ENCODE data around the gene SAMD8. TPM values are rescaled to one million over a fixed set of nuclear protein-coding genes. Genes with fewer than 3 reads are reported as not detected.

The SAMD8 gene
- total RNA-seq, 1 donor from 2014 or later = 35.4 TPM

DNA sequence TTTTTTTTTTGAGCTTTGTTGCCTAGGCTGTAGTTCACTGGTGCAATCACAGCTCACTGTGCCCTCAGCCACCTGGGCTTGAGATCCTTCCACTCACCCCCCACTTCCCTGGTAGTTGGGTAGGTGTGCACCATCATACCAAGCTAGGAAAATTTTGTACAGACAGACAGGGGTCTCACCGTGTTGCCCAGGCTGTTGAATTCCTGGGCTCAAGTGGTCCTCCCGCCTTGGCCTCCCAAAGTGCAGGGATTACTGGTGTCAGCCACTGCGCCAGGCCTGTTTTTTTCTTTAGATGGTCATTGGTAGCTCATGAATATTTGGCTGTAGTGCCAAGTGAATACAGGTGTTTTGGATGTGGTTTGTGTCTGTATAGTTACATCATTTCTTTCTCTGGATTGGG is 116.8 kb downstream of the SAMD8 start:
- Histone ChIP-seq H3K36me3 (ENCODE audit: insufficient read depth, low read length) (peaks cover 48% of the 10 kb centered on the region), H3K9ac (ENCODE audit: low read length) (no peak overlapping the region), H4K20me1 (ENCODE audit: insufficient read depth, low read length) (peaks cover 89% of the 10 kb centered on the region), H3K27ac (ENCODE audit: low read depth, low read length) (no peak overlapping the region), H3K4me1 (ENCODE audit: insufficient read depth, low read length) (peaks cover 42% of the 10 kb centered on the region), H3K4me2 (ENCODE audit: low read length) (no peak overlapping the region), H3K27me3 (ENCODE audit: insufficient read depth, low read length) (no peaks in the 10 kb centered on the region), H3K79me2 (ENCODE audit: insufficient read depth, low read length) (peaks cover 66% of the 10 kb centered on the region), H2AFZ (ENCODE audit: low read depth, low read length) (no peak overlapping the region), H3K9me3 (ENCODE audit: insufficient read depth, low read depth, low read length) (no peaks in the 10 kb centered on the region), H3K4me3 (ENCODE audit: insufficient read depth, low read depth, low read length) (no peak overlapping the region)
- Mint-ChIP-seq H3K4me3 (ENCODE audit: unreplicated experiment) (no peak overlapping the region), H3K27me3 (ENCODE audit: low read depth, unreplicated experiment) (no peaks in the 10 kb centered on the region), H3K36me3 (ENCODE audit: low read depth, unreplicated experiment) (peaks cover 26% of the 10 kb centered on the region), H3K4me1 (ENCODE audit: low read depth, unreplicated experiment) (peaks cover 72% of the 10 kb centered on the region), H3K27ac (ENCODE audit: unreplicated experiment) (peak overlapping the region; percentile 80), H3K9me3 (ENCODE audit: unreplicated experiment) (no peaks in the 10 kb centered on the region)
- FAIRE-seq = no peak
- no peak for DNase-seq (ENCODE audit: low read depth)
- TF ChIP-seq CTCF (IDR thresholded peaks at IDR 0.05; ENCODE audit: insufficient read depth, low read depth, low read length) = no peak
- no peak for TF ChIP-seq EZH2 (IDR thresholded peaks at IDR 0.05; ENCODE audit: insufficient read depth, low read length)

DNA sequence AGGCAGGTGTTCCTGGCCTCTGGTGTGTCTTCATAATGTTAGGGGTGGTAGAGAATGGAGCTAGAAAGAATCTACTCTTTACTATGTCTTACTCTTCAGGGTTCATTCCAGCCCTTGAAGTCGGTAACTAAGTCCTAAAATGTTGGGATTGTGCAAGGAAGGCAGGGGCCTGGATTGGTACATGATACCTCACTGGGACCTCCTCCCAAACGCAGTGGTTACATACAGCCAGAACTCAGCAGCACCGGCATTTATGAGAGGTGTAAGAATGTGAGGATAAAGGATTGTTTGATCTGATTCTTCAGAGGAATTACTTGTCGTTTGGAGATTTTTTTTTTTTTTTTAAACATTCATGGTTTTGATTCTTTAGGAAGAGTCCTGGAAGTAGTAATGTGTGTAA is 117.4 kb downstream of the SAMD8 start:
- Mint-ChIP-seq H3K36me3 (ENCODE audit: low read depth, unreplicated experiment) (peaks cover 28% of the 10 kb centered on the region), H3K27me3 (ENCODE audit: low read depth, unreplicated experiment) (no peaks in the 10 kb centered on the region), H3K9me3 (ENCODE audit: unreplicated experiment) (no peaks in the 10 kb centered on the region), H3K4me3 (ENCODE audit: unreplicated experiment) (no peak overlapping the region), H3K4me1 (ENCODE audit: low read depth, unreplicated experiment) (peaks cover 68% of the 10 kb centered on the region), H3K27ac (ENCODE audit: unreplicated experiment) (peak overlapping the region; percentile 48)
- peaks cover 84% of the 10 kb centered on the region for H4K20me1 ChIP-seq (ENCODE audit: insufficient read depth, low read length)
- DNase-seq (ENCODE audit: low read depth) = no peak
- H3K9me3 ChIP-seq (ENCODE audit: insufficient read depth, low read depth, low read length) = no peaks in the 10 kb centered on the region
- TF ChIP-seq CTCF (IDR thresholded peaks at IDR 0.05; ENCODE audit: insufficient read depth, low read depth, low read length) = no peak
- no peak for TF ChIP-seq EZH2 (IDR thresholded peaks at IDR 0.05; ENCODE audit: insufficient read depth, low read length)
- no peak overlapping the region for H3K4me3 ChIP-seq (ENCODE audit: insufficient read depth, low read depth, low read length)
- peaks cover 42% of the 10 kb centered on the region for H3K36me3 ChIP-seq (ENCODE audit: insufficient read depth, low read length)
- no peak overlapping the region for H3K4me2 ChIP-seq (ENCODE audit: low read length)
- H3K9ac ChIP-seq (ENCODE audit: low read length) = no peak overlapping the region
- H3K27me3 ChIP-seq (ENCODE audit: insufficient read depth, low read length) = no peaks in the 10 kb centered on the region
- peaks cover 61% of the 10 kb centered on the region for H3K79me2 ChIP-seq (ENCODE audit: insufficient read depth, low read length)
- no peak overlapping the region for H2AFZ ChIP-seq (ENCODE audit: low read depth, low read length)
- peaks cover 37% of the 10 kb centered on the region for H3K4me1 ChIP-seq (ENCODE audit: insufficient read depth, low read length)
- no peak for FAIRE-seq
- H3K27ac ChIP-seq (ENCODE audit: low read depth, low read length) = no peak overlapping the region

DNA sequence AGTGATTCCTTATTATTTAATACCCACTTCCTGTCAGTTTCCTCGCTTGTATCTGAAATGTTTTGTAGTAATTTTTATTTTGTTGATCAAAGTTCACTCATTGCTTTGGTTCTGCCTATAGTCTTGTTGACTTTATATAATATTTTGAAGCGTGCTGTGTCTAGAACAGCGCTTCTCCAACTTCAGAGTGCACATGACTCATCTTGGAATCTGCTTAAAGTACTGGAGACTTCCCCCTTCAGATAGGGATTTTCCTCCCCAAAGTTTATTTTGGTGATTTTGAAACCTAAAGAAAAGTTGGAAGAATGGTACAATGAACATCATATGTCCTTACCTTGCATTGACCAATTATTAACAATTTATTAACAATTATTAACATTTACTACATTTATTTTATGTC is 118.5 kb downstream of the SAMD8 start:
- no peak for FAIRE-seq

More for the DNA sequence above, 118.5 kb downstream of the SAMD8 start:
- TF ChIP-seq EZH2 (IDR thresholded peaks at IDR 0.05; ENCODE audit: insufficient read depth, low read length) = no peak
- TF ChIP-seq CTCF (IDR thresholded peaks at IDR 0.05; ENCODE audit: insufficient read depth, low read depth, low read length) = no peak
- Histone ChIP-seq H3K27ac (ENCODE audit: low read depth, low read length) (peak overlapping the region; percentile 5), H3K27me3 (ENCODE audit: insufficient read depth, low read length) (no peaks in the 10 kb centered on the region), H3K4me2 (ENCODE audit: low read length) (no peak overlapping the region), H3K4me3 (ENCODE audit: insufficient read depth, low read depth, low read length) (no peak overlapping the region), H3K4me1 (ENCODE audit: insufficient read depth, low read length) (peaks cover 32% of the 10 kb centered on the region), H3K79me2 (ENCODE audit: insufficient read depth, low read length) (peaks cover 49% of the 10 kb centered on the region), H3K9me3 (ENCODE audit: insufficient read depth, low read depth, low read length) (no peaks in the 10 kb centered on the region), H2AFZ (ENCODE audit: low read depth, low read length) (no peak overlapping the region), H4K20me1 (ENCODE audit: insufficient read depth, low read length) (peaks cover 73% of the 10 kb centered on the region), H3K36me3 (ENCODE audit: insufficient read depth, low read length) (peaks cover 32% of the 10 kb centered on the region), H3K9ac (ENCODE audit: low read length) (no peak overlapping the region)
- no peak overlapping the region for H3K4me3 Mint-ChIP-seq (ENCODE audit: unreplicated experiment)
- H3K27ac Mint-ChIP-seq (ENCODE audit: unreplicated experiment) = no peak overlapping the region
- no peaks in the 10 kb centered on the region for H3K27me3 Mint-ChIP-seq (ENCODE audit: low read depth, unreplicated experiment)
- H3K4me1 Mint-ChIP-seq (ENCODE audit: low read depth, unreplicated experiment) = peaks cover 57% of the 10 kb centered on the region
- peak; percentile 37 for DNase-seq (ENCODE audit: low read depth)
- H3K36me3 Mint-ChIP-seq (ENCODE audit: low read depth, unreplicated experiment) = peaks cover 22% of the 10 kb centered on the region
- H3K9me3 Mint-ChIP-seq (ENCODE audit: unreplicated experiment) = no peaks in the 10 kb centered on the region

All from astrocyte (in vitro differentiated cells and primary cell).